H9 (cell line): ENCODE results near the gene TRMT61B. TPM values are rescaled to one million over a fixed set of nuclear protein-coding genes. Genes with fewer than 3 reads are reported as not detected.

Experiments
- DNase-seq: peaks from one replicate; pipeline ENCODE4 v3.0.0-alpha.2; 2017
- H2AFZ ChIP-seq: one replicate; pipeline ENCODE4 v1.6.1; 2013; ENCODE audit warnings: mild to moderate bottlenecking, low read length, control low read depth, moderate library complexity
- H2AK5ac ChIP-seq: 2 replicates; pipeline ENCODE4 v1.6.1; 2013; ENCODE audit warnings: low read length, control low read depth, mixed read lengths; ENCODE audit not compliant: insufficient read length
- H2BK120ac ChIP-seq: one replicate; pipeline ENCODE4 v1.6.1; 2013; ENCODE audit warnings: low read depth, mild to moderate bottlenecking, low read length, control low read depth, inconsistent platforms; ENCODE audit not compliant: poor library complexity, severe bottlenecking
- H2BK12ac ChIP-seq: 2 replicates; pipeline ENCODE4 v1.6.1; 2013; ENCODE audit warnings: low read length, control low read depth, mixed read lengths, low read depth; ENCODE audit not compliant: insufficient read length
- H2BK15ac ChIP-seq: 2 replicates; pipeline ENCODE4 v1.6.1; 2013; ENCODE audit warnings: low read depth, low read length, control low read depth
- H2BK20ac ChIP-seq: one replicate; pipeline ENCODE4 v1.6.1; 2013; ENCODE audit warnings: low read depth, mild to moderate bottlenecking, low read length, control low read depth, inconsistent platforms; ENCODE audit not compliant: poor library complexity, severe bottlenecking
- H2BK5ac ChIP-seq: 2 replicates; pipeline ENCODE4 v1.6.1; 2013; ENCODE audit warnings: low read length, control low read depth, mixed read lengths; ENCODE audit not compliant: insufficient read length
- H3K14ac ChIP-seq: 2 replicates; pipeline ENCODE4 v1.6.1; 2013; ENCODE audit warnings: low read length, control low read depth; ENCODE audit not compliant: insufficient read depth
- H3K18ac ChIP-seq: 2 replicates; pipeline ENCODE4 v1.6.1; 2013; ENCODE audit warnings: low read depth, mild to moderate bottlenecking, mixed read lengths, low read length, control low read depth; ENCODE audit not compliant: insufficient read length
- H3K23ac ChIP-seq: 2 replicates; pipeline ENCODE4 v1.6.1; 2013; ENCODE audit warnings: low read length, control low read depth, mixed read lengths, low read depth; ENCODE audit not compliant: insufficient read length
- H3K23me2 ChIP-seq: 2 replicates; pipeline ENCODE4 v1.6.1; 2013; ENCODE audit warnings: low read depth, mild to moderate bottlenecking, mixed read lengths, low read length, control low read depth; ENCODE audit not compliant: insufficient read length, poor library complexity, severe bottlenecking
- H3K27ac ChIP-seq: 2 replicates; pipeline ENCODE4 v1.5.1; 2013; ENCODE audit warnings: low read length, control low read depth, mixed read lengths, low read depth; ENCODE audit not compliant: insufficient read length
- H3K27me3 ChIP-seq: 2 replicates; pipeline ENCODE4 v1.6.1; 2013; ENCODE audit warnings: low read length, control low read depth, inconsistent platforms; ENCODE audit not compliant: insufficient read depth
- H3K4ac ChIP-seq: 2 replicates; pipeline ENCODE4 v1.6.1; 2013; ENCODE audit warnings: low read depth, mild to moderate bottlenecking, control low read depth, inconsistent platforms, low read length, moderate library complexity
- H3K4me1 ChIP-seq: 2 replicates; pipeline ENCODE4 v1.6.1; 2013; ENCODE audit warnings: low read length, control low read depth, inconsistent platforms; ENCODE audit not compliant: insufficient read depth
- H3K4me2 ChIP-seq: 2 replicates; pipeline ENCODE4 v1.6.1; 2013; ENCODE audit warnings: low read length, control low read depth, mixed read lengths; ENCODE audit not compliant: insufficient read length, insufficient read depth
- H3K56ac ChIP-seq: 2 replicates; pipeline ENCODE4 v1.6.1; 2013; ENCODE audit warnings: low read depth, mild to moderate bottlenecking, mixed read lengths, low read length, control low read depth; ENCODE audit not compliant: insufficient read length
- H3K79me1 ChIP-seq: 2 replicates; pipeline ENCODE4 v1.6.1; 2013; ENCODE audit warnings: low read depth, mild to moderate bottlenecking, moderate library complexity, low read length, control low read depth, inconsistent platforms; ENCODE audit not compliant: insufficient read depth, poor library complexity, severe bottlenecking
- H3K79me2 ChIP-seq: 2 replicates; pipeline ENCODE4 v1.6.1; 2013; ENCODE audit warnings: low read length, control low read depth, inconsistent platforms; ENCODE audit not compliant: insufficient read depth
- H3K9ac ChIP-seq: 2 replicates; pipeline ENCODE4 v1.6.1; 2013; ENCODE audit warnings: low read length, control low read depth, mixed read lengths; ENCODE audit not compliant: insufficient read length; ENCODE audit errors: extremely low read depth
- H3K9me3 ChIP-seq: one replicate; pipeline ENCODE4 v1.6.1; 2013; ENCODE audit warnings: low read depth, low read length, inconsistent platforms; ENCODE audit not compliant: control insufficient read depth
- H3T11ph ChIP-seq: one replicate; pipeline ENCODE4 v1.6.1; 2013; ENCODE audit warnings: mild to moderate bottlenecking, low read length, control low read depth, inconsistent platforms
- H4K20me1 ChIP-seq: one replicate; pipeline ENCODE4 v1.6.1; 2013; ENCODE audit not compliant: control insufficient read depth, insufficient read length, insufficient read depth
- H4K5ac ChIP-seq: 2 replicates; pipeline ENCODE4 v1.6.1; 2013; ENCODE audit warnings: low read depth, mild to moderate bottlenecking, mixed read lengths, low read length, control low read depth; ENCODE audit not compliant: insufficient read length
- H4K8ac ChIP-seq: replicated peaks from 2 replicates; pipeline ENCODE4 v1.6.1; 2013; ENCODE audit warnings: low read length, control low read depth, mixed read lengths, low read depth; ENCODE audit not compliant: insufficient read length
- H4K91ac ChIP-seq: 2 replicates; pipeline ENCODE4 v1.6.1; 2013; ENCODE audit warnings: low read depth, mild to moderate bottlenecking, moderate library complexity, mixed read lengths, low read length, control low read depth; ENCODE audit not compliant: insufficient read length
- H3K27ac Mint-ChIP-seq, 3 experiments: 2 replicates in 2 of 3; 3 replicates in 1 of 3; pipeline ENCODE4 v1.8.0; 2020 to 2021; ENCODE audit warnings: mixed read lengths in 3 of 3, mild to moderate bottlenecking in 1 of 3, moderate library complexity in 1 of 3
- H3K27me3 Mint-ChIP-seq: 2 replicates; pipeline ENCODE4 v1.8.0; 2021; ENCODE audit warnings: low read depth, mild to moderate bottlenecking, moderate library complexity, mixed read lengths
- H3K36me3 Mint-ChIP-seq, 3 experiments: 2 replicates in 2 of 3; 3 replicates in 1 of 3; pipeline ENCODE4 v1.8.0; 2020 to 2021; ENCODE audit warnings: low read depth in 3 of 3, mixed read lengths in 3 of 3; ENCODE audit not compliant: insufficient read depth in 1 of 3
- H3K4me1 Mint-ChIP-seq, 2 experiments: 2 replicates each; pipeline ENCODE4 v1.8.0; 2020; ENCODE audit warnings: mixed read lengths in 2 of 2
- H3K4me3 Mint-ChIP-seq, 2 experiments: 2 replicates in 1 of 2; 3 replicates in 1 of 2; pipeline ENCODE4 v1.8.0; 2020 to 2021; ENCODE audit warnings: mild to moderate bottlenecking in 2 of 2, mixed read lengths in 2 of 2, moderate library complexity in 1 of 2
- H3K9me3 Mint-ChIP-seq, 2 experiments: 2 replicates in 1 of 2; 3 replicates in 1 of 2; pipeline ENCODE4 v1.8.0; 2020; ENCODE audit warnings: mild to moderate bottlenecking in 2 of 2, mixed read lengths in 2 of 2, moderate library complexity in 1 of 2
- CTCF ChIP-seq: fragments of 200-600 bp; sonication (generic); conservative IDR thresholded peaks from 3 replicates; pipeline ENCODE4 v1.8.0; 2021; ENCODE audit warnings: antibody characterized with exemption, mild to moderate bottlenecking
- total RNA-seq: library from RNA; stranded (reverse); gene quantifications from 2 replicates; pipeline ENCODE4 v1.2.1, GENCODE V29; 2021

TRMT61B gene
- total RNA-seq, 1 experiment from 2014 or later, result 20.7 TPM

GRCh38 chr2:28824870-28825269 lies 45.2 kb downstream of the TRMT61B start:
- H3K9me3 ChIP-seq, result no peaks in the 10 kb centered on the region
- H3K9ac ChIP-seq, result no peak overlapping the region
- H2BK5ac ChIP-seq, result no peak overlapping the region
- H3K18ac ChIP-seq, result no peak overlapping the region
- no peaks in the 10 kb centered on the region for H3K79me2 ChIP-seq
- no peak overlapping the region for H3K56ac ChIP-seq
- H2BK15ac ChIP-seq, result no peak overlapping the region
- no peaks in the 10 kb centered on the region for H3K79me1 ChIP-seq
- H3K27ac ChIP-seq, result no peak overlapping the region
- H3K14ac ChIP-seq, result no peak overlapping the region
- no peak overlapping the region for H4K8ac ChIP-seq
- no peak overlapping the region for H4K91ac ChIP-seq
- H3K23ac ChIP-seq, result no peak overlapping the region
- H4K20me1 ChIP-seq, result no peaks in the 10 kb centered on the region
- H2BK12ac ChIP-seq, result no peak overlapping the region
- Mint-ChIP-seq H3K9me3 (no peaks in the 10 kb centered on the region; a peak in 1 of 5 replicates), H3K36me3 (no peaks in the 10 kb centered on the region), H3K4me1 (no peaks in the 10 kb centered on the region), H3K27me3 (no peaks in the 10 kb centered on the region), H3K27ac (no peak overlapping the region), H3K4me3 (no peak overlapping the region)
- H2BK120ac ChIP-seq, result no peak overlapping the region
- H2BK20ac ChIP-seq, result no peak overlapping the region
- H3K23me2 ChIP-seq, result no peaks in the 10 kb centered on the region
- no peak overlapping the region for H4K5ac ChIP-seq
- TF ChIP-seq CTCF, result no peak
- no peak overlapping the region for H2AK5ac ChIP-seq
- H3K4me1 ChIP-seq, result no peaks in the 10 kb centered on the region
- H2AFZ ChIP-seq, result no peak overlapping the region
- DNase-seq, result no peak
- H3T11ph ChIP-seq, result no peak overlapping the region
- H3K4ac ChIP-seq, result no peak overlapping the region
- no peaks in the 10 kb centered on the region for H3K27me3 ChIP-seq
- no peak overlapping the region for H3K4me2 ChIP-seq
